HEK293 (cell line): Measurements from ENCODE around the gene ZNF664.

Source experiments
- CTCF ChIA-PET: fragments of 350-600 bp; formaldehyde crosslinking; extraction: SDS; loops from one replicate; lab custom pipeline; 2021; ENCODE audit warnings: antibody characterized with exemption; lab: Yijun Ruan, JAX
- POLR2A ChIA-PET: fragments of 300-600 bp; formaldehyde crosslinking; extraction: SDS; loops from one replicate; lab custom pipeline; 2020; ENCODE audit warnings: antibody characterized with exemption, inconsistent platforms; lab: Yijun Ruan, JAX
- H3K27ac ChIP-seq: fragments of 200-500 bp; sonication (Bioruptor generic); 2 replicates; pipeline ENCODE4 v1.5.1; 2014; ENCODE audit warnings: low read depth, low read length, control low read depth, inconsistent platforms; ENCODE audit errors: extremely low read depth
- H3K36me3 ChIP-seq, 2 experiments: fragments of 200-500 bp in 1 of 2; sonication (Bioruptor generic) in 1 of 2; 1 replicate in 1 of 2; 2 replicates in 1 of 2; pipeline ENCODE4 v1.5.1; 2014 to 2017; ENCODE audit warnings: inconsistent platforms in 2 of 2, low read length in 2 of 2; ENCODE audit not compliant: control insufficient read depth in 2 of 2, insufficient read depth in 1 of 2
- H3K4me1 ChIP-seq: fragments of 200-500 bp; sonication (Bioruptor generic); 2 replicates; pipeline ENCODE4 v1.5.1; 2014; ENCODE audit warnings: mild to moderate bottlenecking, low read length, inconsistent platforms; ENCODE audit not compliant: control insufficient read depth, insufficient read depth
- H3K4me3 ChIP-seq: 2 replicates; pipeline ENCODE4 v1.5.1; 2011; ENCODE audit warnings: low read depth, mild to moderate bottlenecking, control low read depth, low read length, moderate library complexity
- H3K9me3 ChIP-seq: fragments of 200-500 bp; sonication (Bioruptor generic); 2 replicates; pipeline ENCODE4 v1.5.1; 2014; ENCODE audit warnings: low read depth, low read length, inconsistent platforms; ENCODE audit not compliant: control insufficient read depth, insufficient read depth
- ATF2 ChIP-seq: fragments of 450-650 bp; formaldehyde crosslinking; IDR thresholded peaks from 2 replicates; pipeline ENCODE4 v1.5.1; 2016; ENCODE audit warnings: missing biosample characterization, missing genetic modification characterization, low read depth
- GLI2 ChIP-seq: fragments of 450-650 bp; formaldehyde crosslinking; IDR thresholded peaks from 2 replicates; pipeline ENCODE4; 2017; ENCODE audit warnings: missing biosample characterization, missing genetic modification characterization, low read depth, borderline replicate concordance
- GLIS2 ChIP-seq: fragments of 450-650 bp; formaldehyde crosslinking; IDR thresholded peaks from 2 replicates; pipeline ENCODE4 v1.5.1; 2016; ENCODE audit warnings: missing biosample characterization, missing genetic modification characterization
- PRDM1 ChIP-seq: fragments of 450-650 bp; formaldehyde crosslinking; IDR thresholded peaks from 2 replicates; pipeline ENCODE4; 2016; ENCODE audit warnings: missing biosample characterization, missing genetic modification characterization
- PRDM6 ChIP-seq: fragments of 450-650 bp; formaldehyde crosslinking; IDR thresholded peaks from 2 replicates; pipeline ENCODE4 v1.5.1; 2017; ENCODE audit warnings: missing biosample characterization, missing genetic modification characterization
- SETDB1 ChIP-seq: IDR thresholded peaks from one replicate; pipeline ENCODE4 v1.6.1; 2017; ENCODE audit warnings: mild to moderate bottlenecking, low read length, moderate library complexity, mixed read lengths; ENCODE audit not compliant: insufficient read length
- ZBTB11 ChIP-seq: fragments of 450-650 bp; formaldehyde crosslinking; conservative IDR thresholded peaks from 2 replicates; pipeline ENCODE4 v1.5.1; 2016; ENCODE audit warnings: low read depth, missing biosample characterization, missing genetic modification characterization
- ZBTB6 ChIP-seq: fragments of 450-650 bp; formaldehyde crosslinking; IDR thresholded peaks from 2 replicates; pipeline ENCODE4 v1.5.1; 2017; ENCODE audit warnings: missing biosample characterization, missing genetic modification characterization
- ZNF214 ChIP-seq: fragments of 450-650 bp; formaldehyde crosslinking; IDR thresholded peaks from 2 replicates; pipeline ENCODE4 v1.5.1; 2017; ENCODE audit warnings: missing biosample characterization, mild to moderate bottlenecking, missing genetic modification characterization, borderline replicate concordance
- ZNF239 ChIP-seq: fragments of 450-650 bp; formaldehyde crosslinking; IDR thresholded peaks from 2 replicates; pipeline ENCODE4 v1.5.1; 2016; ENCODE audit warnings: missing biosample characterization, missing genetic modification characterization
- ZNF24 ChIP-seq: fragments of 450-650 bp; formaldehyde crosslinking; IDR thresholded peaks from 2 replicates; pipeline ENCODE4 v1.5.1; 2016; ENCODE audit warnings: missing biosample characterization, missing genetic modification characterization
- ZNF26 ChIP-seq: fragments of 450-650 bp; formaldehyde crosslinking; IDR thresholded peaks from 2 replicates; pipeline ENCODE4 v1.5.1; 2016; ENCODE audit warnings: missing biosample characterization, missing genetic modification characterization
- ZNF426 ChIP-seq: fragments of 450-650 bp; formaldehyde crosslinking; IDR thresholded peaks from 2 replicates; pipeline ENCODE4 v1.5.1; 2017; ENCODE audit warnings: missing biosample characterization, missing genetic modification characterization, mild to moderate bottlenecking, inconsistent platforms, moderate library complexity
- ZNF514 ChIP-seq: fragments of 450-650 bp; formaldehyde crosslinking; IDR thresholded peaks from 2 replicates; pipeline ENCODE4 v1.5.1; 2016; ENCODE audit warnings: missing biosample characterization, missing genetic modification characterization
- ZNF521 ChIP-seq: fragments of 450-650 bp; formaldehyde crosslinking; IDR thresholded peaks from 2 replicates; pipeline ENCODE4 v1.5.1; 2017; ENCODE audit warnings: missing biosample characterization, mild to moderate bottlenecking, missing genetic modification characterization
- ZNF645 ChIP-seq: fragments of 450-650 bp; formaldehyde crosslinking; IDR thresholded peaks from 2 replicates; pipeline ENCODE4; 2016; ENCODE audit warnings: missing biosample characterization, missing genetic modification characterization
- ZNF701 ChIP-seq: fragments of 450-650 bp; formaldehyde crosslinking; IDR thresholded peaks from 2 replicates; pipeline ENCODE4 v1.5.1; 2016; ENCODE audit warnings: missing biosample characterization, missing genetic modification characterization

Gene ZNF664

GRCh38 chr12:123937707-123938591 is 35.1 kb upstream of the ZNF664 start:
- CTCF ChIA-PET, result interaction anchor here (0.7 to 1.2 kb wide), 2 partner anchors 11 kb away, joined by 3 read pairs; no protein-coding TSS in a partner anchor
- H3K9me3 ChIP-seq, result no peaks in the 10 kb centered on the region
- POLR2A ChIA-PET, result no interaction called here
- H3K36me3 ChIP-seq, result peaks cover 3 to 53% of the 10 kb centered on the region in 2 experiments; a peak in 2 of 3 replicates
- H3K4me3 ChIP-seq, result no peak overlapping the region
- no peak overlapping the region for H3K27ac ChIP-seq
- TF ChIP-seq ATF2 (tag by site-specific recombination) (no peak), ZNF521 (no peak), GLI2 (tag by site-specific recombination) (no peak), ZNF24 (tag by site-specific recombination) (no peak), ZNF701 (tag by site-specific recombination) (no peak), ZNF426 (tag by site-specific recombination) (no peak), ZBTB11 (tag by site-specific recombination) (no peak), PRDM1 (no peak), ZNF514 (tag by site-specific recombination) (no peak), ZNF645 (tag by site-specific recombination) (no peak), ZNF26 (tag by site-specific recombination) (no peak), ZBTB6 (tag by site-specific recombination) (no peak), PRDM6 (tag by site-specific recombination) (no peak), SETDB1 (no peak), GLIS2 (no peak), ZNF239 (tag by site-specific recombination) (no peak), ZNF214 (tag by site-specific recombination) (no peak)
- H3K4me1 ChIP-seq, result no peaks in the 10 kb centered on the region
